HG03135 (cell line): ENCODE results near the gene TNNI2.
"Not testable (repeated sequence)": the region's sequence is repeated elsewhere in the genome, so short reads cannot be mapped to it uniquely, and the experiment has no call there.

Experiments used
- ATAC-seq: cut with Tn5 transposase; IDR thresholded peaks from one replicate; pipeline ENCODE4 v1.9.1; 2021; ENCODE audit warnings: mild to moderate bottlenecking, moderate library complexity; ENCODE audit not compliant: unreplicated experiment

Gene TNNI2

DNA sequence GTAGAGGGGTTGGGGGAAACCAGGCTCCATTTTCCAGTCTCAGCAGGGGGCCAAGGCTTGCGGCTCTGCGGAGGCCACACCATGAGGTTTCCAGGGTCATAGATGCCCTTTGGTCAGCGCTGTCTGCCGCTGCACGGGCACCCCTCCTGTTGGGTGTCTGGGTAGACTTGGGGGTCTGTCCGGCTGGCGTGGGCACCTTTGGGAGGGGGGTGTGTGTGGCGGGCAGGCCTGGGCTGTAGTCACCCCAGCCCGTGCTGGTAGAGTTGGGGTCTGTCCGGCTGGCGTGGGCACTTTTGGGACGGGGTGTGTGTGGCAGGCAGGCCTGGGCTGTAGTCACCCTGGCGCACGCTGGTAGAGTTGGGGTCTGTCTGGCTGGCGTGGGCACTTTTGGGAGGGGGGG, 32.8 kb downstream of the TNNI2 start:
- no peak for ATAC-seq

DNA sequence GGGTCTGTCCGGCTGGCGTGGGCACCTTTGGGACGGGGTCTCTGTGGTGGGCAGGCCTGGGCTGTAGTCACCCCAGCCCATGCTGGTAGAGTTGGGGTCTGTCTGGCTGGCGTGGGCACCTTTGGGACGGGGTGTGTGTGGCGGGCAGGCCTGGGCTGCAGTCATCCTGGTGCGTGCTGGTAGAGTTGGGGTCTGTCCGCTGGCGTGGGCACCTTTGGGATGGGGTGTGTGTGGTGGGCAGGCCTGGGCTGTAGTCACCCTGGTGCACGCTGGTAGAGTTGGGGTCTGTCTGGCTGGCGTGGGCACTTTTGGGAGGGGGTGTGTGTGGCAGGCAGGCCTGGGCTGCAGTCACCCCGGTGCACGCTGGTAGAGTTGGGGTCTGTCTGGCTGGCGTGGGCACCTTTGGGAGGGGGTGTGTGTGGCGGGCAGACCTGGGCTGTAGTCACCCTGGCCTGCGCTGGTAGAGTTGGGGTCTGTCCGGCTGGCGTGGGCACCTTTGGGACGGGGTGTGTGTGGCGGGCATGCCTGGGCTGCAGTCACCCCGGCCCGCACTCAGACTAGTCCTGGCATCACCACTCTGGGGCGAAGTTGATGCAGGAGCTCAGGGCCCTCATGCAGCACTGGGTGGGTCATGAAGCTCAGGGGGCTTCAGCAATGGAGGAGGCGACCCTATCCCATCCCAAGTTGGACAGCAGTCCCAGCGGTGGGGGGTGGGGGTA, 33.6 kb downstream of the TNNI2 start:
- no peak for ATAC-seq

DNA sequence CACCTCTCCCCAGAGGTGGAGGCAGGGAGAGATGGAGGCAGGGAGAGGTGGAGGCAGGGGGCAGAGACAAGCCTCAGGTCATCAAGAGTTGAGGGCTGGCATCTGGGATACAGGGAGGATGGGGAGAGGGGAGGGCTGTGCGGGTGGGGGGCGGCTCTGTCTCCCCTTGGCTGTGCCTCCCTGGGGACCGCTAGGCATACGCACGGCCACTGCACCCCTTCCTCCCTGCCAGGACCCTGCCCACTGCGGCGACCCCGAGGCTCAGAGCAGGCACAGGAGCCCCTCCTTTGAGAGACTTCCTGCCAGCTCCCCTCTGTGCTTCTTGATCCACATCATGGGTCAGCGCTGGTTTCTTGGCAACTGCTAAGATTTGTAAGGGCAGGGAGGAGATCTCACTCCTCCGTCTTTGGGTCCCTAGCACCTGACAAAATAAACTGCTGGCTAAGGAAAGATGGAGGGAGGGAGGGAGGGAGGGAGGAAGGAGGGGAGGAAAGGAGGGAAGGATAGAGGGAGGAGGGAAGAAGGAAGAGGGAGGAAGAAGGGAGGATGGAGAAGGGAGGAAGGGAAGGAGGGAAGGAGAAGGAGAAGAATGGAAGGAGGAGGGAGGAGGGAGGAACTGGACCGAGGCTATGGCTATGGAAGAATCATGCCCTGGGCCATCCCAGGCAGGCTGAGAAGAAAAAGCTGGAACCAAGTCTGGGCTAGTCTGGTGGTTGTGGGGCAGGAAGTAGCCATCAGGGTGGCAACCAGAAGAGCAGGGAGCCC, 34.4 kb downstream of the TNNI2 start:
- no peak for ATAC-seq

DNA sequence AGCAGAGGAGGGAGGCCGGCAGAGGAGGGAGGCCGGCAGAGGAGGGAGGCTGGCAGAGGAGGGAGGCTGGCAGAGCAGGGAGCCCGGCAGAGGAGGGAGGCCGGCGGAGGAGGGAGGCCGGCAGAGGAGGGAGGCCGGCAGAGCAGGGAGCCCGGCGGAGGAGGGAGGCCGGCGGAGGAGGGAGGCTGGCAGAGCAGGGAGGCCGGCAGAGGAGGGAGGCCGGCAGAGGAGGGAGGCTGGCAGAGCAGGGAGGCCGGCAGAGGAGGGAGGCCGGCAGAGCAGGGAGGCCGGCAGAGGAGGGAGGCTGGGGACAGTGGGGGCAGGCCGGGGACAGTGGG, 35.0 kb downstream of the TNNI2 start:
- not testable (repeated sequence) for ATAC-seq

DNA sequence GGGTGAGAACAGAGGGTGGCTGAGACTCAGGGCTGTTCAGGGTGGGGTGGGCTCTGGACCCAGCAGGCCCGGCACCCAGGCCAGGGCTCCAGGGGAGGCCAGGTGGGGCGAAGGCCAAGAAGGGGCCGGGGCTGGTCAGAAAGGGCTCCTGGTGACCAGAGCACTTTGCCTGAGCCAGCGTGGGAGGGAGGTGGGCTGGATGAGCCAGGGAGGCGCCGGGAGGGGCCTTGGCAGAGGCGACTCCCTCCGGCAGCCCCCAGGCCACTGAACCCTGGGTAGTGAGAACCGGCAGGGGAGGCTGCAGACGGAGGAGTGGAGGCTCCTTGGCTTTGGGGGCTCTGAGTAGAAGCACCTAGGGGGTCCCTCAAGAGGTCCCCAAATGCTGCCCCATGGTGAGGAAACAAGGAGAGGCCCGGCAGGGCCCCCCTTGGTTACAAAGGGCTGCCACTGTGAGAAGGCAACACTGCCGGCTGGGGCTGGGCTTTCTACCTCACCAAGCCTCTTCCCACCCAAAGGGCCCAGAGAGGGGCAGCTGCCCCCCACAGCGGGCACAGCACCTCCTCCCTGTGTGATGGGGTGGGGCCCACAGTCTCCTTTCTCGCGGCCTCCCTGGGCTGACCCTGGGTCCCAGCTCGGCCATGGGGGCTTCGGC, 35.8 kb downstream of the TNNI2 start:
- not testable (repeated sequence) for ATAC-seq

DNA sequence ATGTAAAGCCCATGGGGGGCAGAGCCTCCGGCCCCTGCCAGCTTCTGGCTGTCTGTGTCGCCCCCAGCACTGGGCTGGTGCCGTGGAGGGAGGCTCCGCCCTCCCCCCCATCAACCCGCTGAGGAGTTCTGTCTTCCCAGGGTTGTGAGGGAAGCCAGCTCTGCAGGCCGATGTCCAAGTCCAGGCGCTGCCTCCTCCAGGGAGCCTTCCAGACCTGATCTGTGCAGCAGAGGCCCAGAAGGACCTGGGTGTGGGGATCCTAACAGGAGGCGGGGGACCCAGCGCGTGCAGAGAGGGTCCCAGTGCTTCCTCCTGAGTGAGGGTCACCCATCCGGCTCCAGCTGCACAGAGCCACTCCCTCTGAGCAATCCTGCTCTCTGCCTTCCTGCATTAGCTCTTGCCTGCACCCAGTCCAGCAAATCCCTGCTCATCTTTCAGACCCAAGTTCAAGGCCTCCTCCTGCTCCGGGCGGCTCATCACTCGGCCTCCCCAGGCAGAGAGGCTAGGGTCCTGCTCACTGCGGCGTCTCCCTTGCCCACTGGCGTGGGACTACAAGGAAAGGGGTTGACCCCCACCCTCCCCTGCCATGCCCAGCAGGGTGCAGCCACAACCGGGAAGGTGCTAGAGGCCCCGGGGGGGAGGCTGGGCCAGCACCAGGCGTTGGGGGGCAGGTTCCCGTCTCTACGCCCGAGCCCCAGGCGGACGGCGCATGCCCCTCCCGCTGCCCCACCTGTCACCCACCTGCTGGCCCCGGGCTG, 36.5 kb downstream of the TNNI2 start:
- no peak for ATAC-seq

DNA sequence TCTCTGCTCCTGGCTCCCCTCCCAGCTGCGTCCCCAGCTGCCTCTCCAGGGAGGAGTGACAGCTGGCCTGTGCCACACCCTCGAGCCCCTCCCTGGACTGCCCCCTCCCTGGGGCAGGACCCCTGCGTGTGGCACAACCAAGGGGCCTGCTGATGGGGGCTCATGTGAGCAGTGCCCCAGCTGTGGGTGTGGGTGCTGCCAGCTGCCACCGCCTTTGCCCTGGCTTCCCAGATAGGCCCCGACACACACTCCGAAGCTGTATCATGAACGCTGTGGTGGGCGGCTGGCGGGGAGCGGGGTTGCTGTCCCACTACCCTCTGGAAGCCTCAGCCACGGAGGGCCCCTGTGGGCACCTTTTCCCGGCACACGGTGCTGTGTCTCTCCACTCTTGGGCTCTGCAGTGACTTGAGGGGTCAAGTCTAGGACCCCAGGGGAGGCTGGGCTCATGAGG, 37.1 kb downstream of the TNNI2 start:
- not testable (repeated sequence) for ATAC-seq

DNA sequence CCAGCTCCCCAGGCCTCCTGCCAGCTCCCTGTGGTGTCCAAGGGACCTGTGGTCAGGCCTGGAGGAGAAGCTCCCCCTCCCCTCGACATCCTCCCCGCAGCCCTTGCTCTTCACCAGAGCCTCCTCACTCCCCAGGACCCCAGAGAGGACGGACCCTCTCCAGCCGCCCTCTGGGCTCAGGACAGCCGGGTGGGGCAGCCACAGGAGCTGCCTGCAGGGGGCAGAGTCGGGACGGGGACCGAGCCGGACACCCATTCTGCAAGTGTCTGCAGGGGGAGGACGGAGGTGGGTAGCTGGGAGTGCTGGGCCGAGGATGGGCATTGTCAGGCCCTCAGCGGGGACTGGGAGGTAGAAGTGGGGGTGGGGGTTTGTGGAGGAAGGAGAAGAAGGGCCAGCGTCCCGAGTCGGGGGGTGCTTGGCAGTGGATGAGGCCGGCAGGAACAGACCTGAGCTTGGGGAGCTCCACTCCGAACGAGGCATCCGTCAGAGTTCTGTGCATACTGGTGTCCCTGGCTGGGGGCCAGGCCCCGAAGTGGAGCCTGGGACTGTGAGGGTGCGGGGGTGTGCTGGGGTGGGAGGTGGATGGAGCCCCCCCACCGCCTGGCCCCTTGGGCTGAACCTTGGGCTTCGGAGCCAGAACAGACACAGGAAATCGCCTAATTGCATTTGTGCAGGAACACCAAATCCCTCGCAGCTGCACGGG, 37.7 kb downstream of the TNNI2 start:
- ATAC-seq = no peak

DNA sequence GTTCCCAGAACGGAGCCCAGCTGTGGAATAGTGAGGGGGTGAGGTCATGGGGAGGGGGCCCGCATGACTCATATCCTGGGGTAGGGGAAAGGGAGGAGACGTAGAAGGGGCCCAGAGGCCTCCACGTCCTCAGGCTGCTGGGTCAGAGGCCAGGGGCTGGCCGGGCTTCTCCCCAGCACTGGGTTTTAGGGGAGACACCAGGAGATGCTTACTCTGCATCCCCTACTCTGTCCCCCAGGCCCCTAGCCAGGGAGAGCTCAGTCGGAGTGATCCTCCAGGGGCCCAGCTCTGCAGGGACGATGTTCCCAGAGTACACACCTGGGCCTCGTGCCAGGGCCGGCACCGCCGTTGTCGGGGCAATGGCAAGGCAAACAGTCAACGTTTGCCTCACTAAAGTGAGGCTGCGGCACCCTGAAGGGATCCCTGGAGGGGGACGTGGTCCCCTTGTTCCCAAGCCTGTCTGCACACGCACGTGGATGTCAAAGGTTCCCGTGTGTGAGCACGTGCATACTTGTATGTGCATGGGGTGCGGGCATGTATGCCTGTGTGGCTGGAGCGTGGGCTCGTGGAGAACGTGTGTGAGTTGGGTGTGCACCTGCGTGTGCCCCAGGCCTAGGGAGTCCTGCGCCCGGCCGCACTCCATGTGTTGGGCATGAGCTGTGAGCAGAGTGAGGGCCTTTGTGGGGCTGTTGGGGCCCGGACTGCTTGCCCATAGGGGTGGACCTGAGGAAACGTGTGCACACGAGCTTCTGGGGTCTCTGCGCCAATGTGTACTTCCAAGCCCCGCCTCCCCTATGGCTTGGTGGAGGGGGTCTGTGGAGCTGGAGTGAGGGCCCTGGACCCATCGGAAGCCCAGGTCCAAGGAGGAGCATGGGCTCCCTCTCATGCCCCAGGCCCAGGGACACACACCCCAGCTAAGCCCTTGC, 38.7 kb downstream of the TNNI2 start:
- ATAC-seq = no peak

DNA sequence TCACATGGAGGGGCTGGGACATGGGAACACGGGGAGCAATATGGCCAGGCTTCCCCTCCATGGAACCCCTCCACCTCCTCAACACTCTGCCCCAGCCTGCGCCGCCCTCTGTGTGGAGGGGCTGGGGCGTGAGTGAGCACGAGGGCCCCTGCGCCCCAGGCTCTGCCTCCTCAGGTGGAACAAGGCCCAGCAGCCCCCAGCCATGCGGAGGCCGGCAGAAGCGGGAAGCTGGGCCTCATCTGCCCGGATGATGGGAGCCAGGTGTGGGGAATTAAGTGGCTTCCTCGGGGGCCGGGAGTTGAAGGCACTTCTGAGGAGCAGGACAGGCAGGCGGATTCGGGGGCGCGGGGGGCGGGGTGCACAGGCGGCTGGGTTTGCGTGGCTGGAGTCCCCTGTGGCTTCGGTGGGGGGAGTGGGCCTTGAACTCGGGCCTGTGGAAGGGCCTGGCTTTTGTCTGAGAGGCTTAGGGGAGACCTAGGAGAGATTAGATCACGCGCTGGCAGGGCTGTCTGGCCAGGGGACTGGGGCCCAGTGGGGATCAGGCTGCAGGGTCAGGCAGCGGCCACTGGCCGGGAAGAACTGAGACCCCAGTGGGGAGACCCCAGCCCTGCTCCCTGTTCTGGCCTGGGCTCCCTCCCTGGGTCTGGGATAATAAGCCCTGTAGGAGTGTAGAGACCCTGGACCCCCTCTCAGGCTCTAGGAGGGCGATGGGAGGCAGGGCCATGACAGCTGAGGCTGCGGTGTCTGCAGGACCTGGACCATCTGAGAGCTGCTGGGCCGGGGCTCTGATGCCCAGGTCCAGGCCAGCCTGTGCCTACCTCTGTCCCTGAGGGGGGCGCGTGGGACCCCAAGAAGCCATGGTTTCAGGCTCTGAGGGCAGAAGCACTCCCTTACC, 39.6 kb downstream of the TNNI2 start:
- ATAC-seq = no peak

DNA sequence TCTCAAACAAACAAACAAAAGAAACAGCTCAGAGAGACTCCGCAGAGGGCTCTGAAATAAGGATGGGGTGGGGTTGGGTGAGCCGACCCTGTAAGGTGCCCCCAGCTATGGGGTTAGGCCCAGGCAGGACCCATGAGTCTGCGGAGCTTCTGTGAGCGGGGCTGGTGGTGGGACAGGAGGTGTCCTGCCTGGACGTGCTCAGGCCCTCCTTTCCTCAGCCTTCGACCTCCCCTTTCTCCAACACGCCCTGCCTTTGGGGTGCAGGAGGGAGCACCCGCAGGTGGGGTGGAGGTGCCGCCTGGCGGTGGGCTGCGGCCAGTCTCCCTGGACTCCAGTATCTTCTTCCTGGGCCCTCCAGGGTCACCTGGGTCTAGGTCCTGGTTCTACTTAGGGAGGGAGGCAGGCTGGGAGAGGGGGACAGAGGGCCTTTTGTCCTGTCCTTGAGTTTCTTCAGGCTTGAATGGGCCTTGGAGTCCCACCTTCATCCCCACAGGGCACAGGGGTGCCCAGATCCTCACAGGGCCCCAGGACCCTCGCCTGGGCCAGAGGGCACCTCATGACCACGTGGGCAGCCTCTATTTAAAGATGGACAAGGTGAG, 40.7 kb downstream of the TNNI2 start:
- ATAC-seq = no peak

DNA sequence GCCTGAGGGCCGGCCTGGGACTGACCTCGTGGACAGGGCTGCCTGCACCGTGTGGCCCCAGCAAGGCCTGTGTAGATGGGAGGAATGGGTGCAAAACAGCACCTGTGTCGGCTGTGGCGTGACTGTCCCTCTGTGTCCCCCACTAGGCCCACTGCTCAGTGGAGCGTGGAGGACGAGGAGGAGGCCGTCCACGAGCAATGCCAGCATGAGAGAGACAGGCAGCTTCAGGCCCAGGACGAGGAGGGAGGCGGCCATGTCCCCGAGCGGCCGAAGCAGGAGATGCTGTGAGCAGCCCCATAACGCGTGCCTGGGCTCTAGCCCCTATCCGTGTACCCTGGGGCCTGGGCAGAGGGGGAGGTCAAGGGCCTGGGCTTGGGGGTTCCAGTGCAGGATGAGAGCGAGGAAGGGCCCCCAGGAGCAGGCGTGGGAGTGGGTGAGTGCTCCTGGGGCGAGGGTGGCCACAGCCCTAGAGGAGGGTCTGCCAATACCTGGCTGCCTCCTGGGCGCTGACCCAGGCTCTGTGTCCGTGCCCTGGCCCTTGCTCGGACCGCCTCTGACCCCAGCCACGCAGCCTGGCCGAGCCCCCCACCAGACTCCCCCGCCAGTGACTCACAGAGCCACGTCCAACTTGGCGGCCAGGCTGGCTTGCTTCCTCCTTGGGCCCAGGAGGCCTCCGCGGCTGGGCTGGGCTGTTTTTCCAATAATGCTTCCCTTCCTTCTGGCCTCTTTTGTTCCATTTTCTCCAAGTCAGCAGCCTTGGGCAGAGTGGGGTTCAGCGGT, 41.4 kb downstream of the TNNI2 start:
- ATAC-seq = no peak

DNA sequence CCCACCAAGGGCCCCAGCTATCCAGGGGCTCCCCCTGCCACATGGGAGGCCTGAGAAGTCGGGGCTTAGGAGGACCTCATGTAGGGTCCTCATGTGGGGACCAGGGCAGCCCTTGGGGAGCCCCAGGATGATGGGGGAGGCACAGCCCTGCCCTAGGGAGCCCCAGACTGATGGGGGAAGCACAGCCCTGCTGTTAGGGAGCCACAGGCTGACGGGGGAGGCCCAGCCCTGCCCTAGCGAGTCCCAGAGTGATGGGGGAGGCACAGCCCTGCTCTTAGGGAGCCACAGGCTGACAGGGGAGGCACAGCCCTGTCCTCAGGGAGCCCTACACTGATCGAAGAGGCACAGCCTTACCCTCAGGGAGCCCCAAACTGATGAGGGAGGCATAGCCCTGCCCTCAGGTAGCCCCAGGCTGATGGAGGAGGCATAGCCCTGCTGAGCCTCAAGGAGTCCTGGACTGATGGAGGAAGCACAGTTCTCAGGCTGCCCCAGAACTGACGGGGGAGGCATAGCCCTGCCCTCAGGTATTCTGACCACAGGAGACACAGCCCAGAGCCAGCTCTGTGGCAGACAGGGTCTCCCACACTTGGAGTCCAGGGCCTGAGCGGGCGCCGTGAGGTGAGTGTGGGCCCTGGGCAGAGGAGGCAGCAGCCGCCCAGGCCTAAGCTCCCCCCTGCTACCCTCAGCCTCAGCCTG, 42.1 kb downstream of the TNNI2 start:
- no peak for ATAC-seq

DNA sequence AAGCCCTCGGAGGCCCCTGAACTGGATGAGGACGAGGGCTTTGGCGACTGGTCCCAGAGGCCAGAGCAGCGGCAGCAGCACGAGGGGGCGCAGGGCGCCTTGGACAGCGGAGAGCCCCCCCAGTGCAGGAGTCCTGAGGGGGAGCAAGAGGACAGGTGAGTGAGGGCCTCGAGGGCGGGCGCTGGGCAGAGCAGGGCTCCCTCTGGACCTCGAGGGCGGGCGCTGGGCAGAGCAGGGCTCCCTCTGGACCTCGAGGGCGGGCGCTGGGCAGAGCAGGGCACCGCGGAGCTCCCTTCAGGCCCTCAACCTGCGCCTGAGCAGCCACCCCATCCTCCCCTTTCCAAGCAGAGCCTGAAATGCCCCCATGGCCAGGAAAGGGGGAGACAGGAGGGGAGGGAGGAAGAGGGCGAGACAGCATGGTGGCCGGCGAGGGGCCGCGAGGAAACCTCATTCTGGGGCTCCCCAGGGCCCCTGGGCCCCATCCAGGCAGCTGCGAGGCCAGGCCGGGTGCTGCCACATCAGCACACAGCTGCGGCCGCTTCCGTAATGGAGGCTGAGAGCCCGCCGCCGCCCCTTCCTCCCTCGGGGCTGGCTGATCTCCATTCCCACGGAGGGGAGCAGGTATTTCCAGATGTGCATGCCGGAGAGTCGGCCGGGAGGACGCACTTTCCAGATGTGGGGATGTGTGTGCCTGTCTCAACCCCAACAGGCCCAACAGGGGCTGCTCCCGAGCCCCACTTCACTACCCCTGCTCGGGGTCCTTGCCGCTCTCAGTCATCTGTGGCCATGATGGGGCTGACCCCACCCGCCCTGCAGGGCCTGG, 42.9 kb downstream of the TNNI2 start:
- peak; percentile 25 for ATAC-seq

DNA sequence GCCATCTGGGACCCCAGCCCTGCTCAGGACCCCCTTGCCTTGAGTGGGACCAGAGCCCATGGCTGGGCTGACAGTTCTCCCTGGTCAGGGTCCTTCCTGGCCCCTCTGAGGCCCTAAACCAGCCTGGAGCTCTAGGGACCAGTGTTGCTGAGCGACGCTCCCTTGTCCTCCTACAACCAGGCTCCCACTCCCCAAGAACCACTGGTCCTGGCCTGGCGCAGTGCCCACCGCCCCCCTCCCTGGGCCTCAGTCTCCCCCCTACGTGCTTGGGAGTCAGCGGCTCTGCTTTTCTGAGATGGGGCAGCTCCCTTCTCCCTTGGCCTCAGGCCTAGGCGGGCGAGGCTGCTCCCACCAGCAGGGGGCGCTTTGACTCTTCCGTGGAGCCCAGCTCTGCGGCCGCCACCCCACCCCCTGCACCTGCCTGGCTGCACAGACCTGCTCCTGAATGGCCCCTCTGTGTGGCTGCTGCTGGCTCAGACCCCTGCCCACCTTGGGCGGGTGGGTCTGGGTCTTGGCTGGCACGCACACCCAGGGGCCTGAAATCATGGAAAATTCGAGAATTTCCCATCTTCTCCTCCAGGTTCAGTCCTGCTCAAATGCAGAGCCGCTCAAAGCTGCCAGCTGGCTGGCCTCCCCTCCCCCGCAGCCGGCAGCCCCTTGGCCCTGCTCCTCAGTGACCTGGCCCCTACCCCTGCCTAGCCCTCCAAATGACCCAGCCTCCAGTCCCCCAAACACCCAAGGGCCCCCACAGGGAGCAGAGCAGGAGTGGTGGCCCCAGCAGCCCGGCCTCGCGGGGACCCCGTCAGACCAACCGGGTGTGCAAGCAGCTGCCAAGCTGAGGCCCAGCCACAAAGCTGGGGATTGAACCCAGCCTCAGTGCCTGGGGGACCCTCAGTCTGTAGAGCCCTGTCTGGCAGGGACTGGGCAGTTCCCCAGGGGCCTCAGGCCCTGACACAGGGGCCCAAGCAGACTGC, 43.8 kb downstream of the TNNI2 start:
- ATAC-seq = peak; percentile 58
